Measurements from ENCODE around the gene PRKCQ.

GRCh38 chr10:6494442-6494819 is 85.6 kb downstream of the PRKCQ start:
- TF ChIP-seq GABPA (IDR thresholded peaks at IDR 0.05; ENCODE audit: low read depth) (no peak), CTCF (IDR thresholded peaks at IDR 0.05; ENCODE audit: insufficient read depth, low read length) (no peak), REST (IDR thresholded peaks at IDR 0.05; ENCODE audit: insufficient replicate concordance, low read depth) (no peak)

Measured in HL-60 (cell line).